MM.1S (cell line): ENCODE results near the gene SLC5A6.

Source experiments
- DNase-seq: peaks from one replicate; pipeline ENCODE4 v3.0.0-alpha.2; 2015
- H2AFZ ChIP-seq: fragments of 300-600 bp; sonication (generic); 2 replicates; pipeline ENCODE4 v1.6.0; 2016; ENCODE audit warnings: antibody characterized with exemption, low read length
- H3F3A ChIP-seq: fragments of 300-600 bp; sonication (generic); 2 replicates; pipeline ENCODE4 v1.6.1; 2016; ENCODE audit warnings: mild to moderate bottlenecking, antibody characterized with exemption, low read length, moderate library complexity, mixed read lengths; ENCODE audit not compliant: insufficient read depth
- H3K27ac ChIP-seq: fragments of 300-600 bp; sonication (generic); 2 replicates; pipeline ENCODE4 v1.5.1; 2016; ENCODE audit warnings: mild to moderate bottlenecking, low read length
- H3K27me3 ChIP-seq: fragments of 300-600 bp; sonication (generic); replicated peaks from 2 replicates; pipeline ENCODE4 v1.6.0; 2016; ENCODE audit warnings: low read length; ENCODE audit not compliant: insufficient read depth
- H3K36me3 ChIP-seq: fragments of 300-600 bp; sonication (generic); replicated peaks from 2 replicates; pipeline ENCODE4 v1.6.1; 2016; ENCODE audit warnings: mild to moderate bottlenecking, low read length, mixed read lengths; ENCODE audit not compliant: insufficient read depth
- H3K4me1 ChIP-seq: fragments of 300-600 bp; sonication (generic); 2 replicates; pipeline ENCODE4 v1.6.1; 2016; ENCODE audit warnings: low read length, mixed read lengths
- H3K4me2 ChIP-seq: fragments of 300-600 bp; sonication (generic); 2 replicates; pipeline ENCODE4 v1.6.0; 2016; ENCODE audit warnings: low read depth, low read length
- H3K4me3 ChIP-seq: fragments of 300-600 bp; sonication (generic); 2 replicates; pipeline ENCODE4 v1.5.1; 2016; ENCODE audit warnings: low read length, mixed read lengths
- H3K79me2 ChIP-seq: fragments of 300-600 bp; sonication (generic); 2 replicates; pipeline ENCODE4 v1.6.1; 2016; ENCODE audit warnings: mixed run types, low read length, mixed read lengths
- H3K9ac ChIP-seq: fragments of 300-600 bp; sonication (generic); 2 replicates; pipeline ENCODE4 v1.6.1; 2016; ENCODE audit warnings: low read length, mixed read lengths
- H3K9me2 ChIP-seq: fragments of 300-600 bp; sonication (generic); replicated peaks from 2 replicates; pipeline ENCODE4 v1.6.1; 2016; ENCODE audit warnings: mild to moderate bottlenecking, low read length, mixed read lengths; ENCODE audit not compliant: insufficient read depth
- H3K9me3 ChIP-seq: fragments of 300-600 bp; sonication (generic); replicated peaks from 2 replicates; pipeline ENCODE4 v1.6.1; 2016; ENCODE audit warnings: mild to moderate bottlenecking, low read length, mixed read lengths; ENCODE audit not compliant: insufficient read depth
- H4K20me1 ChIP-seq: fragments of 300-600 bp; sonication (generic); 2 replicates; pipeline ENCODE4 v1.6.1; 2016; ENCODE audit warnings: mild to moderate bottlenecking, low read length, moderate library complexity, mixed read lengths; ENCODE audit not compliant: insufficient read depth
- EZH2 ChIP-seq: fragments of 300-600 bp; sonication (generic); optimal IDR thresholded peaks from 2 replicates; pipeline ENCODE3; 2017; ENCODE audit warnings: low read depth, mild to moderate bottlenecking, antibody characterized with exemption, low read length, mixed read lengths
- EZH2phosphoT487 ChIP-seq: fragments of 300-600 bp; sonication (generic); IDR thresholded peaks from 2 replicates; pipeline ENCODE4 v1.6.1; 2018; ENCODE audit warnings: antibody characterized with exemption, low read length
- TF ChIP-seq, protein P1 (sequence below): fragments of 300-600 bp; sonication (generic); IDR thresholded peaks from 2 replicates; pipeline ENCODE4 v1.5.1; 2016; ENCODE audit warnings: antibody characterized with exemption, low read length, mixed read lengths

SLC5A6 gene

DNA sequence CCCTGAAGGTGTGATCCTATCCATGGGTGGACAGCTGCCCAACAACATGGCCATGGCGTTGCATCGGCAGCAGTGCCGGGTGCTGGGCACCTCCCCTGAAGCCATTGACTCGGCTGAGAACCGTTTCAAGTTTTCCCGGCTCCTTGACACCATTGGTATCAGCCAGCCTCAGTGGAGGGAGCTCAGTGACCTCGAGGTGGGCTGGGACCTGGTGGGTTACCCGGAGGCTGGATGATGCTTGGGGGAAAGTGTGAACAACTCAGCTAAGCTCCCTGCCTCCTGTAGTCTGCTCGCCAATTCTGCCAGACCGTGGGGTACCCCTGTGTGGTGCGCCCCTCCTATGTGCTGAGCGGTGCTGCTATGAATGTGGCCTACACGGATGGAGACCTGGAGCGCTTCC is 21.3 kb upstream of the SLC5A6 start:
- Histone ChIP-seq H4K20me1 (no peaks in the 10 kb centered on the region), H2AFZ (no peak overlapping the region), H3K4me3 (no peak overlapping the region), H3K36me3 (peaks cover 20% of the 10 kb centered on the region), H3K4me2 (no peak overlapping the region), H3K27me3 (no peaks in the 10 kb centered on the region), H3F3A (no peaks in the 10 kb centered on the region), H3K4me1 (no peaks in the 10 kb centered on the region), H3K9me2 (no peaks in the 10 kb centered on the region), H3K9me3 (no peaks in the 10 kb centered on the region), H3K27ac (no peak overlapping the region), H3K9ac (no peak overlapping the region), H3K79me2 (no peaks in the 10 kb centered on the region)
- TF ChIP-seq, protein P1, sequence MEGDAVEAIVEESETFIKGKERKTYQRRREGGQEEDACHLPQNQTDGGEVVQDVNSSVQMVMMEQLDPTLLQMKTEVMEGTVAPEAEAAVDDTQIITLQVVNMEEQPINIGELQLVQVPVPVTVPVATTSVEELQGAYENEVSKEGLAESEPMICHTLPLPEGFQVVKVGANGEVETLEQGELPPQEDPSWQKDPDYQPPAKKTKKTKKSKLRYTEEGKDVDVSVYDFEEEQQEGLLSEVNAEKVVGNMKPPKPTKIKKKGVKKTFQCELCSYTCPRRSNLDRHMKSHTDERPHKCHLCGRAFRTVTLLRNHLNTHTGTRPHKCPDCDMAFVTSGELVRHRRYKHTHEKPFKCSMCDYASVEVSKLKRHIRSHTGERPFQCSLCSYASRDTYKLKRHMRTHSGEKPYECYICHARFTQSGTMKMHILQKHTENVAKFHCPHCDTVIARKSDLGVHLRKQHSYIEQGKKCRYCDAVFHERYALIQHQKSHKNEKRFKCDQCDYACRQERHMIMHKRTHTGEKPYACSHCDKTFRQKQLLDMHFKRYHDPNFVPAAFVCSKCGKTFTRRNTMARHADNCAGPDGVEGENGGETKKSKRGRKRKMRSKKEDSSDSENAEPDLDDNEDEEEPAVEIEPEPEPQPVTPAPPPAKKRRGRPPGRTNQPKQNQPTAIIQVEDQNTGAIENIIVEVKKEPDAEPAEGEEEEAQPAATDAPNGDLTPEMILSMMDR = no peak
- TF ChIP-seq EZH2phosphoT487 (no peak), EZH2 (no peak)
- no peak for DNase-seq

DNA sequence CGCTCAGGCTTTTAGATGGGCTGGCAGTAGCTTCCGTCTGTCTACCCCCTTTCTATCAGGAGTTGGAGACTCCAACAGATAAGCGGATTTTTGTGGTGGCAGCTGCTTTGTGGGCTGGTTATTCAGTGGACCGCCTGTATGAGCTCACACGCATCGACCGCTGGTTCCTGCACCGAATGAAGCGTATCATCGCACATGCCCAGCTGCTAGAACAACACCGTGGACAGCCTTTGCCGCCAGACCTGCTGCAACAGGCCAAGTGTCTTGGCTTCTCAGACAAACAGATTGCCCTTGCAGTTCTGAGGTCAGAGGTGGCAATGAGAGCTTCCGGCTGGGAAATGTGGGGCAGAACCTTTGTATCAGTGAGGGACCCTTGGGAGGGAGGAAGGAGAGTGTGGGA is 19.9 kb upstream of the SLC5A6 start:
- H3K36me3 ChIP-seq = peaks cover 23% of the 10 kb centered on the region
- no peaks in the 10 kb centered on the region for H3K9me3 ChIP-seq
- H3K27ac ChIP-seq = no peak overlapping the region
- TF ChIP-seq EZH2phosphoT487 (no peak), EZH2 (no peak)
- TF ChIP-seq, protein P1 = no peak
- no peaks in the 10 kb centered on the region for H3K27me3 ChIP-seq
- no peak for DNase-seq
- H3K4me2 ChIP-seq = no peak overlapping the region
- H3K9me2 ChIP-seq = no peaks in the 10 kb centered on the region
- no peak overlapping the region for H3K9ac ChIP-seq
- no peak overlapping the region for H2AFZ ChIP-seq
- no peaks in the 10 kb centered on the region for H4K20me1 ChIP-seq
- H3F3A ChIP-seq = no peaks in the 10 kb centered on the region
- H3K4me3 ChIP-seq = no peak overlapping the region
- no peaks in the 10 kb centered on the region for H3K79me2 ChIP-seq
- no peaks in the 10 kb centered on the region for H3K4me1 ChIP-seq

DNA sequence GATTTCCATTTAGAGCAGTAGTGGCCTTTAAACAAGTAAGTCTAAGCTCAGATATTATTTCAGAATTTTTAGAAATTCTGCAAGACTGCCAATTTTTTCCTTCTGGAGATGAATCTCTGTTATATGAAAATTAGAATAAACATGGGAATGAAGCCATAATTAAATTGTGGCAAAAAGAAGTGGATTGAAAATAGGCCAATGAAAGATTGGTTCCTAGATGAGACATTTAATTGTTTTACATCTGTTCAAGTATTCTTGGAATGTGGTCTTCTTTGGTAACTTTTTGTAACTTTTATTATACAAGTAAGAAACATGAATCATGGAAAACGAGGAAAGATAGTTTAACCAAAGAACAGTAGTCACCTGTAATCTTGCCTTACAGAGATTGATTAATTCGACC is 15.4 kb upstream of the SLC5A6 start:
- no peak for TF ChIP-seq EZH2phosphoT487
- TF ChIP-seq, protein P1 = no peak
- TF ChIP-seq EZH2 = no peak
- Histone ChIP-seq H2AFZ (no peak overlapping the region), H3K4me3 (no peak overlapping the region), H3K9me2 (no peaks in the 10 kb centered on the region), H3K27ac (no peak overlapping the region), H3K9ac (no peak overlapping the region), H3K79me2 (no peaks in the 10 kb centered on the region), H3K4me1 (no peaks in the 10 kb centered on the region), H3K36me3 (peaks cover 19% of the 10 kb centered on the region), H4K20me1 (no peaks in the 10 kb centered on the region), H3K27me3 (no peaks in the 10 kb centered on the region), H3K4me2 (no peak overlapping the region), H3K9me3 (no peaks in the 10 kb centered on the region), H3F3A (no peaks in the 10 kb centered on the region)
- DNase-seq = no peak
